GM21619 (cell line): ENCODE data around the gene TATDN2.

ENCODE experiments used
- ATAC-seq: cut with Tn5 transposase; IDR thresholded peaks from one replicate; pipeline ENCODE4 v1.9.1; 2021; ENCODE audit not compliant: unreplicated experiment

The TATDN2 gene

DNA sequence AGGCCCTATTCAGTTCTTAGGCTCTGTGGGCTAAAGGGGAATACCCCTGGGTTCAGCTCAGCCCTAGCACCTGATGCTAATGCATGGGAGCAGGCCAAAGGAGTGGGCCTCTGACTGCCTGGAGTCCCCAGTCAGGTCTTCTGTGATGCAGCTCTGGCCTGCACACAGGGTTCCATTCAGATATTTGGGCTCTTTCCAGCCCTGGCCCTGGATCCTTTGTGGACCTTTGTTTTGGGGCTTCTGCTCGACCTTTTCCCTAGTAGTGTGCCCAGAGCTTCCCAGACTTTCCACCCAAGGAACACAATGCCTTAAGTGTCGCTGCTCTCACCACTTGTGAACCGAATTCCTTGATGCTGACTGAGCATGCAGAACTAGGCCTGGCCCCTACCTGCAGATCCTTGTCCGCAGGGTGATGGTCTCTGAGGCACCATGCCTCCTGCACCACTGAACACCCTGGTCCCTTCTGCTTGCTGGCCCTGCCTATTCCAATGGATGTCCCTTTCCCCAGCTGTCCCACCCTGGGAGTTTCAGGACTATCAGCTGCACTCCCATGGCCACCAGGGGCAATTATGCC is 67.6 kb downstream of the TATDN2 start:
- no peak for ATAC-seq

- ATAC-seq = no peak
Measured at GRCh38 chr3:10317311-10317960, 69.2 kb downstream of the TATDN2 start.

GRCh38 chr3:10317961-10318350 is 69.7 kb downstream of the TATDN2 start:
- ATAC-seq = no peak

DNA sequence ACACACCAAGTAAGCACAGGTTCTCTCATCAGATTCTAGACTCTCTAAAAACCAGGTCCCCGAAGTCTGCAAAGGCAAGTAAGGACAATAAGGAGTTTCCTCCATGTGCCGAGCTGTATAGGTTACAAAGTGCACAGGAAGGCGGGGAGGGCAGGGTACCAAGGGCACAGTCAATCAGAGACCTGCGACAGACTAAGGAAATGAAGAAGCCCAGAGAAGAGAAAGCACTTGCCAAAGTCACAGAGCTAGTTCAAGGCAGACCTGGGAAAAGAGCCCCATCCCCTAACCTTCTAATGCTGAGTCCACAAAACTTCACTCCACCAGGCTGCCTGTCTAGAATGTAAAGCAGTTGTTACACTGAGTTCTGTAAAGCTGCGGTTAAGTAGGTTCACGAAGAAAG is 71.0 kb downstream of the TATDN2 start:
- no peak for ATAC-seq

DNA sequence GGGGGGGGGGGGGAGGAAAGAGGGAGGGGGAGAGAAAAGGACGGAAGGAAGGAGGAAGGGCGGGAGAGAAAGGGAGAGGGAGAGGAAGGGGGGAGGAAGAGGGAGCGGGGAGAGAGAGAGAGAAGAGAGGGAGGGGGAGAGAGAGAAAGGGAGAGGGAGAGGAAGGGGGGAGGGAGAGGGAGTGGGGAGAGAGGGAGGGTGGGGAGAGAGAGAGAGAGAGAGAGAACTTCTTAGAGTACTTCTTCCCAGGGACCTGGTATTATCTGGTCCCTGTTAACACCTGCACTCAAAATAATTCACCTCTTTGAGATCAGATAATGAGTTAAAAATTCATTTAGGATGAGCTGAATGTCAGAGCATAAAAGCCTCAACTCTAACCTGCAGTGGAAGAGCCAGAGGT is 71.5 kb downstream of the TATDN2 start:
- ATAC-seq = no peak

GRCh38 chr3:10320320-10320677 is 72.0 kb downstream of the TATDN2 start:
- no peak for ATAC-seq

GRCh38 chr3:10321630-10322351 is 73.5 kb downstream of the TATDN2 start:
- no peak for ATAC-seq

DNA sequence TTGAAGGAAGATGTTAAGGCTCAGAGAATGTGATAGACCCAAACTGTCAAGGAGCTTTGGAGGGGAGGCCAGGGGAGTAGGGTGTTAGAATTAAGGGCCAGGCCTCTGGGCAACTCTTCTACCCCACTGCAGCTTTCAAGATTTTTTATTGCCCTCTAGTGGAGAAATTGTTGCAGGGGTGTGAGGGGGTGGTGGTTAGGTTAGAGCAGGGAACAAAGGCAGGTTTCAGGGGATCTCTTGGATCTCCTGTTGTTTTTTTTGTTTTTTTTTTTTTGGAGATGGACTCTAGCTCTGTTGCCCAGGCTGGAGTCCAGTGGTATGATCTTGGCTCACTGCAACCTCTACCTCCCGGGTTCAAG is 74.1 kb downstream of the TATDN2 start:
- no peak for ATAC-seq

DNA sequence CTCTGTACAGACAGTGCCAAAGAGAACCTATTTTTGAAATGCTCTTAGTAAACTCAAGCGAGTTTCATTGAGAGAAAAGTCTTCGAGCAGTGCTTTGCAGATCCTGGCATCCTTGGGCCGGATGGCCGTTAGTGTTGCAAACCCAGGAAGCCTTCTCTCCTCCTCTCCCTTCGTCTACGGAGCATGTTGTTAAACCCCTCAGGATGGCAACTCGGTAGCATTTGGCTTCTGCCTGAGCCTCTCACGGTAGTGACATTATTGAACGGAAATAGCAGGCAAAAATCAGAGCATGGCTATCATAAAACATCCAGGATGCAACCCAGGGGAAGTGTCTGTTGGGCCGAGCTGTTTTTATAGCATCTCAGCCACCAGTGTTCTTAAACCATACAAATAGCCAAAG is 79.3 kb downstream of the TATDN2 start:
- no peak for ATAC-seq

DNA sequence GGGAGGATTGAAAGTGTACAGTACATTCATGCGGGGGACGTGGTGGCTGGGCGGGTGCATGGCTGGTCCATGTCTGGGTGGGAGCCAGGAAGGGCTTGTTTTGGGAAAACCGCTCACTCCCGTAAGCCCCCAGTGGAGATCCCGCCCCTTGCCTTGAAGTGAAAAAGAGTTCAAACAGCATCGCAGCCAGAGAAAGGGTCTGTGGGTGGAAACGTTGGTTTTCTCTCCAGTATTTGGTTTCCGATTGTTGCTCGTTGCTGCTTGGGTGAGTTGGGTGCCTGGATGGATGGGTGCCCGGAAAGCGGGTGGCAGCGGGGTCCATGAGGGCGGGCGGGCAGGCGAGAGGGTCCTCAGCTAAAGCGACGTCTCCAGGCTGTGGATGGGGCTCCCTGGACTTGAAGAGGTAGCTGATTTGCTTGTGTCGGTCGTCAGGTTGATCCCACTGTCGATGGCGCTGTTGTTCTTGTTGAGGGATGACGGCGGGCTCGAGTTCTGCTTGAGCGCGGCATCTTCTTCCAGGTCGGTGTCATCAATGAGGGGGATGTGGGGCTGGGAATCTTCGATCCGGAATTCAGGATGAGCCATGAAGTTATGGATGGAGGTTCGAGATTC is 80.3 kb downstream of the TATDN2 start:
- no peak for ATAC-seq

- ATAC-seq = no peak
Measured at GRCh38 chr3:10329495-10330015, 81.3 kb downstream of the TATDN2 start.

GRCh38 chr3:10330319-10330718 is 82.1 kb downstream of the TATDN2 start:
- ATAC-seq = no peak
